GM10266 (cell line): ENCODE results near the gene RIN3.

ENCODE experiments used
- DNase-seq: peaks from one replicate; pipeline ENCODE4 v3.0.0; 2012; ENCODE audit errors: extremely low spot score
- CTCF ChIP-seq: IDR thresholded peaks from 2 replicates; pipeline ENCODE4 v1.5.1; 2012; ENCODE audit warnings: mild to moderate bottlenecking, low read depth; ENCODE audit not compliant: control insufficient read depth, insufficient read depth; ENCODE audit errors: missing control alignments

Gene RIN3

GRCh38 chr14:92470811-92471210, 42.8 kb upstream of the RIN3 start:
- TF ChIP-seq CTCF, result no peak
- no peak for DNase-seq

GRCh38 chr14:92471919-92472318, 41.7 kb upstream of the RIN3 start:
- TF ChIP-seq CTCF, result no peak
- DNase-seq, result no peak

- DNase-seq, result no peak
- no peak for TF ChIP-seq CTCF
These were observed 40.7 kb upstream of the RIN3 start for GRCh38 chr14:92472860-92473259.

GRCh38 chr14:92473261-92473968, 40.2 kb upstream of the RIN3 start:
- DNase-seq, result no peak
- no peak for TF ChIP-seq CTCF

GRCh38 chr14:92473969-92474535, 39.5 kb upstream of the RIN3 start:
- no peak for DNase-seq

GRCh38 chr14:92475037-92475436, 38.5 kb upstream of the RIN3 start:
- DNase-seq, result no peak
- TF ChIP-seq CTCF, result no peak

More at GRCh38 chr14:92473969-92474535, 39.5 kb upstream of the RIN3 start:
- no peak for TF ChIP-seq CTCF

GRCh38 chr14:92475451-92476187, 38.0 kb upstream of the RIN3 start:
- no peak for TF ChIP-seq CTCF
- DNase-seq, result no peak
